A673 (cell line): Measurements from ENCODE around the gene PPP1R7.

Experiments
- CTCF ChIP-seq: fragments of 300-800, 200-600 bp; sonication (generic); conservative IDR thresholded peaks from 2 replicates; pipeline ENCODE4 v1.5.1; 2017; ENCODE audit warnings: low read depth, mild to moderate bottlenecking, antibody characterized with exemption, low read length, moderate library complexity, mixed read lengths
- EZH2 ChIP-seq: fragments of 200-600 bp; sonication (generic); IDR thresholded peaks from 2 replicates; pipeline ENCODE4 v1.6.1; 2017; ENCODE audit warnings: borderline replicate concordance, low read depth, mild to moderate bottlenecking, mixed read lengths, antibody characterized with exemption, low read length; ENCODE audit not compliant: poor library complexity, severe bottlenecking

- TF ChIP-seq CTCF: no peak
- TF ChIP-seq EZH2: no peak
Measured at GRCh38 chr2:241228081-241228859, 78.0 kb downstream of the PPP1R7 start.
